GM23338 (cell line): Measurements from ENCODE around the gene GALNT16. TPM values are rescaled to one million over a fixed set of nuclear protein-coding genes. Genes with fewer than 3 reads are reported as not detected.

Source experiments
- ATAC-seq: fragments of 200-7000 bp; cut with Tn5 transposase; 3 replicates; pipeline ENCODE4 v1.9.1; 2020
- DNase-seq: peaks from one replicate; pipeline ENCODE4 v3.0.0-alpha.2; 2015; ENCODE audit warnings: low spot score
- H2AFZ ChIP-seq: fragments of 200-600 bp; sonication (generic); 2 replicates; pipeline ENCODE4 v1.8.0; 2016; ENCODE audit warnings: antibody characterized with exemption, mild to moderate bottlenecking, moderate library complexity
- H3F3A ChIP-seq: fragments of 200-600 bp; sonication (generic); replicated peaks from 2 replicates; pipeline ENCODE4 v1.8.0; 2017; ENCODE audit warnings: antibody characterized with exemption, mixed run types, low read depth
- H3K27ac ChIP-seq: fragments of 200-600 bp; sonication (generic); 2 replicates; pipeline ENCODE4 v1.6.1; 2016; ENCODE audit warnings: low read depth
- H3K27me3 ChIP-seq: fragments of 200-600 bp; sonication (generic); 2 replicates; pipeline ENCODE4 v1.8.0; 2016; ENCODE audit warnings: mild to moderate bottlenecking, mixed run types, moderate library complexity; ENCODE audit not compliant: insufficient read depth
- H3K36me3 ChIP-seq: fragments of 200-600 bp; sonication (generic); 2 replicates; pipeline ENCODE4 v1.8.0; 2016; ENCODE audit warnings: mild to moderate bottlenecking; ENCODE audit not compliant: insufficient read depth
- H3K4me1 ChIP-seq: fragments of 200-600 bp; sonication (generic); 2 replicates; pipeline ENCODE4 v1.8.0; 2016; ENCODE audit warnings: mild to moderate bottlenecking, moderate library complexity; ENCODE audit not compliant: insufficient read depth
- H3K4me2 ChIP-seq: fragments of 200-600 bp; sonication (generic); 2 replicates; pipeline ENCODE4 v1.7.1; 2017; ENCODE audit warnings: mixed run types
- H3K4me3 ChIP-seq: fragments of 200-600 bp; sonication (generic); 2 replicates; pipeline ENCODE4 v1.6.1; 2016; ENCODE audit warnings: mixed run types
- H3K79me2 ChIP-seq: fragments of 200-600 bp; sonication (generic); replicated peaks from 2 replicates; pipeline ENCODE4 v1.8.0; 2017; ENCODE audit warnings: mild to moderate bottlenecking; ENCODE audit not compliant: insufficient read depth
- H3K9me2 ChIP-seq: fragments of 200-600 bp; sonication (generic); 2 replicates; pipeline ENCODE4 v1.8.0; 2017; ENCODE audit not compliant: insufficient read depth
- H4K20me1 ChIP-seq: fragments of 200-600 bp; sonication (generic); replicated peaks from 2 replicates; pipeline ENCODE4 v1.8.0; 2017; ENCODE audit warnings: mild to moderate bottlenecking; ENCODE audit not compliant: insufficient read depth
- H3K27ac Mint-ChIP-seq: 2 replicates; pipeline ENCODE4 v1.8.0; 2020; ENCODE audit warnings: inconsistent platforms, mild to moderate bottlenecking, moderate library complexity, mixed read lengths
- H3K27me3 Mint-ChIP-seq: 3 replicates; pipeline ENCODE4 v1.8.0; 2022; ENCODE audit warnings: low read depth, mild to moderate bottlenecking, moderate library complexity, mixed read lengths, inconsistent platforms; ENCODE audit not compliant: insufficient read depth, poor library complexity
- H3K36me3 Mint-ChIP-seq: 3 replicates; pipeline ENCODE4 v1.8.0; 2021; ENCODE audit warnings: low read depth, mild to moderate bottlenecking, inconsistent platforms, moderate library complexity, mixed read lengths
- H3K4me1 Mint-ChIP-seq: 3 replicates; pipeline ENCODE4 v1.8.0; 2020; ENCODE audit warnings: mild to moderate bottlenecking, inconsistent platforms, mixed read lengths
- H3K4me3 Mint-ChIP-seq: 3 replicates; pipeline ENCODE4 v1.8.0; 2021; ENCODE audit warnings: moderate library complexity, mild to moderate bottlenecking, inconsistent platforms, mixed read lengths
- H3K9me3 Mint-ChIP-seq: 3 replicates; pipeline ENCODE4 v1.8.0; 2020; ENCODE audit warnings: moderate library complexity, mild to moderate bottlenecking, inconsistent platforms, mixed read lengths
- CREB1 ChIP-seq: fragments of 250-450 bp; sonication (Bioruptor Pico); IDR thresholded peaks from 2 replicates; pipeline ENCODE4 v1.5.0; 2020; ENCODE audit warnings: low read depth, mild to moderate bottlenecking, moderate library complexity
- EZH2 ChIP-seq: fragments of 200-600 bp; sonication (generic); IDR thresholded peaks from one replicate; pipeline ENCODE4 v1.8.0; 2017; ENCODE audit warnings: antibody characterized with exemption, mild to moderate bottlenecking, low read depth; ENCODE audit not compliant: unreplicated experiment
- EZH2phosphoT487 ChIP-seq: fragments of 200-600 bp; sonication (generic); IDR thresholded peaks from one replicate; pipeline ENCODE4 v1.8.1; 2018; ENCODE audit warnings: antibody characterized with exemption; ENCODE audit not compliant: unreplicated experiment
- JUNB ChIP-seq: IDR thresholded peaks from one replicate; pipeline ENCODE4 v1.6.1; 2016; ENCODE audit warnings: antibody characterized with exemption; ENCODE audit not compliant: unreplicated experiment
- NANOG ChIP-seq: IDR thresholded peaks from 2 replicates; pipeline ENCODE4 v1.6.1; 2016; ENCODE audit warnings: antibody characterized with exemption, borderline replicate concordance
- POLR2AphosphoS5 ChIP-seq: IDR thresholded peaks from 2 replicates; pipeline ENCODE4 v1.6.1; 2016; ENCODE audit warnings: antibody characterized with exemption, low read depth
- REST ChIP-seq: IDR thresholded peaks from one replicate; pipeline ENCODE4 v1.6.1; 2018; ENCODE audit warnings: antibody characterized with exemption; ENCODE audit not compliant: unreplicated experiment
- STAT1 ChIP-seq: IDR thresholded peaks from one replicate; pipeline ENCODE4 v1.6.1; 2016; ENCODE audit warnings: antibody characterized with exemption; ENCODE audit not compliant: unreplicated experiment
- ZNF114 ChIP-seq: fragments of 250-450 bp; sonication (Bioruptor Pico); IDR thresholded peaks from 2 replicates; pipeline ENCODE4 v1.5.0; 2020; ENCODE audit warnings: mild to moderate bottlenecking, moderate library complexity
- ZNF331 ChIP-seq: fragments of 250-450 bp; sonication (Bioruptor Pico); IDR thresholded peaks from 2 replicates; pipeline ENCODE4 v1.5.0; 2020; ENCODE audit warnings: low read depth, mild to moderate bottlenecking, moderate library complexity
- ZNF462 ChIP-seq: fragments of 250-450 bp; sonication (Bioruptor Pico); IDR thresholded peaks from 2 replicates; pipeline ENCODE4 v1.5.0; 2020; ENCODE audit warnings: mild to moderate bottlenecking, moderate library complexity
- polyA plus RNA-seq: library from polyadenylated mRNA; unstranded; fragments of >200 nt; fragmentation: Nextera tagmentation; extraction: Ambion mirVana; gene quantifications from 2 replicates; pipeline ENCODE4 v1.2.1, GENCODE V29; 2016
- total RNA-seq: library from RNA; depleted of rRNA; stranded (reverse); fragments of >200 nt; shearing (Covaris generic); gene quantifications from 2 replicates; pipeline ENCODE4 v1.2.3, GENCODE V29; 2014
- TF ChIP-seq, protein P1 (sequence below), 2 experiments: fragments of 200-600 bp in 1 of 2; sonication (generic) in 1 of 2; conservative IDR thresholded peaks; 2 replicates each; pipeline versions ENCODE4 v1.5.1 to v1.6.1; 2016 to 2017; ENCODE audit warnings: antibody characterized with exemption in 2 of 2, low read depth in 2 of 2, mild to moderate bottlenecking in 2 of 2, moderate library complexity in 1 of 2
- TF ChIP-seq, protein P2 (sequence below): IDR thresholded peaks from 2 replicates; pipeline ENCODE4 v1.6.1; 2016; ENCODE audit warnings: antibody characterized with exemption

GALNT16 gene
- total and polyA plus RNA-seq, 2 experiments from 2014 or later: 1.5 to 2.9 TPM

GRCh38 chr14:69325086-69325485 is 65.1 kb downstream of the GALNT16 start:
- H3F3A ChIP-seq: no peaks in the 10 kb centered on the region
- DNase-seq (no peak), ATAC-seq (no peak)
- H3K27me3 Mint-ChIP-seq: peaks cover 13% of the 10 kb centered on the region
- no peak overlapping the region for H2AFZ ChIP-seq
- H3K79me2 ChIP-seq: no peaks in the 10 kb centered on the region
- H3K36me3 ChIP-seq: no peaks in the 10 kb centered on the region
- no peaks in the 10 kb centered on the region for H3K9me2 ChIP-seq
- no peak overlapping the region for H3K4me2 ChIP-seq
- no peak overlapping the region for H3K27ac Mint-ChIP-seq
- H3K4me1 ChIP-seq: peaks cover 5% of the 10 kb centered on the region; the same call in 1 of the 2 replicates
- no peak overlapping the region for H3K27ac ChIP-seq
- no peaks in the 10 kb centered on the region for H4K20me1 ChIP-seq
- H3K4me3 Mint-ChIP-seq: no peak overlapping the region
- H3K27me3 ChIP-seq: no peaks in the 10 kb centered on the region
- TF ChIP-seq CREB1 (CRISPR knock-in tag) (no peak), STAT1 (no peak), ZNF462 (CRISPR knock-in tag) (no peak), ZNF331 (CRISPR knock-in tag) (no peak), EZH2phosphoT487 (no peak), JUNB (no peak), EZH2 (no peak), ZNF114 (no peak), POLR2AphosphoS5 (no peak), NANOG (no peak), REST (no peak)
- TF ChIP-seq, protein P1, sequence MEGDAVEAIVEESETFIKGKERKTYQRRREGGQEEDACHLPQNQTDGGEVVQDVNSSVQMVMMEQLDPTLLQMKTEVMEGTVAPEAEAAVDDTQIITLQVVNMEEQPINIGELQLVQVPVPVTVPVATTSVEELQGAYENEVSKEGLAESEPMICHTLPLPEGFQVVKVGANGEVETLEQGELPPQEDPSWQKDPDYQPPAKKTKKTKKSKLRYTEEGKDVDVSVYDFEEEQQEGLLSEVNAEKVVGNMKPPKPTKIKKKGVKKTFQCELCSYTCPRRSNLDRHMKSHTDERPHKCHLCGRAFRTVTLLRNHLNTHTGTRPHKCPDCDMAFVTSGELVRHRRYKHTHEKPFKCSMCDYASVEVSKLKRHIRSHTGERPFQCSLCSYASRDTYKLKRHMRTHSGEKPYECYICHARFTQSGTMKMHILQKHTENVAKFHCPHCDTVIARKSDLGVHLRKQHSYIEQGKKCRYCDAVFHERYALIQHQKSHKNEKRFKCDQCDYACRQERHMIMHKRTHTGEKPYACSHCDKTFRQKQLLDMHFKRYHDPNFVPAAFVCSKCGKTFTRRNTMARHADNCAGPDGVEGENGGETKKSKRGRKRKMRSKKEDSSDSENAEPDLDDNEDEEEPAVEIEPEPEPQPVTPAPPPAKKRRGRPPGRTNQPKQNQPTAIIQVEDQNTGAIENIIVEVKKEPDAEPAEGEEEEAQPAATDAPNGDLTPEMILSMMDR (conservative IDR thresholded peaks at IDR 0.05; ENCODE audit: low read depth in 2 of 2): no peak
- TF ChIP-seq, protein P2, sequence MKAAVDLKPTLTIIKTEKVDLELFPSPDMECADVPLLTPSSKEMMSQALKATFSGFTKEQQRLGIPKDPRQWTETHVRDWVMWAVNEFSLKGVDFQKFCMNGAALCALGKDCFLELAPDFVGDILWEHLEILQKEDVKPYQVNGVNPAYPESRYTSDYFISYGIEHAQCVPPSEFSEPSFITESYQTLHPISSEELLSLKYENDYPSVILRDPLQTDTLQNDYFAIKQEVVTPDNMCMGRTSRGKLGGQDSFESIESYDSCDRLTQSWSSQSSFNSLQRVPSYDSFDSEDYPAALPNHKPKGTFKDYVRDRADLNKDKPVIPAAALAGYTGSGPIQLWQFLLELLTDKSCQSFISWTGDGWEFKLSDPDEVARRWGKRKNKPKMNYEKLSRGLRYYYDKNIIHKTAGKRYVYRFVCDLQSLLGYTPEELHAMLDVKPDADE: no peak
- H3K4me3 ChIP-seq: no peak overlapping the region
- no peaks in the 10 kb centered on the region for H3K9me3 Mint-ChIP-seq
- H3K36me3 Mint-ChIP-seq: no peaks in the 10 kb centered on the region
- peaks cover 17% of the 10 kb centered on the region for H3K4me1 Mint-ChIP-seq
